TTC549 (cell line): ENCODE results near the gene SPO11.

Experiments used
- FAIRE-seq: peaks from 2 replicates; lab custom pipeline; 2012; peaks lifted over from hg19 to GRCh38; lab: Jason Lieb, UNC

SPO11 gene

DNA sequence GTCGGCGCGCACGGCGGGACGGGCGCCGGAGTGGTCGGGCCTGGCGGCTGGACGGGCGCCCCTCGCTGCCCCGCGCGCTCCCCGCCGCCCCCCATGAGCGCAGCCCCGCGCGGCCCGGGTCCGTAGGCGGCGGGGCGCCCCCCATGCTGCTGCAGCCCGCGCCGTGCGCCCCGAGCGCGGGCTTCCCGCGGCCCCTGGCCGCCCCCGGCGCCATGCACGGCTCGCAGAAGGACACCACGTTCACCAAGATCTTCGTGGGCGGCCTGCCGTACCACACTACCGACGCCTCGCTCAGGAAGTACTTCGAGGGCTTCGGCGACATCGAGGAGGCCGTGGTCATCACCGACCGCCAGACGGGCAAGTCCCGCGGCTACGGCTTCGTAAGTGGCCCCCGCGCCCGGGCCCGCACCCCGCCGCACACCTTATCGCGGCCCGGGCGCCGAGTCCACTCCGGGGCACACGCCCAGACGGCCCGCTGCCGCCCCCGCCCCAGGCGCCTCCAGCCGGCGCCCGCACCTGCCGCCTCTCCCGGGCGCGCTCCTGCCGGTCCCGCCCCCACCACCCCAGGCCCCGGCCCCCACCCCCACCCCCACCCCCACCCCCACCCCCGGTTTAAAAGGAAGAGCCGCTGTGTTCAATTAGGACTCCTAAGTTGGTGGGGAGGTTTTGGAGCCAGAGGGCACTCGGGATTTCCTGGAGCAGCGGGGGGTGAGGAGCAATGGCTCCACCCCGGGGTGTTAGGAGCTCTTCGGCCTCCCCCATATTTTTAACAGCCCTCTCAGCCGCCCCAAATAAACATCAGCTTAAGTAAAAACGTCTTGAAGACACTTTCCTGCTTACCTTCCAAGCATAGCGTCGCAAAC is 62.1 kb downstream of the SPO11 start:
- no peak for FAIRE-seq

DNA sequence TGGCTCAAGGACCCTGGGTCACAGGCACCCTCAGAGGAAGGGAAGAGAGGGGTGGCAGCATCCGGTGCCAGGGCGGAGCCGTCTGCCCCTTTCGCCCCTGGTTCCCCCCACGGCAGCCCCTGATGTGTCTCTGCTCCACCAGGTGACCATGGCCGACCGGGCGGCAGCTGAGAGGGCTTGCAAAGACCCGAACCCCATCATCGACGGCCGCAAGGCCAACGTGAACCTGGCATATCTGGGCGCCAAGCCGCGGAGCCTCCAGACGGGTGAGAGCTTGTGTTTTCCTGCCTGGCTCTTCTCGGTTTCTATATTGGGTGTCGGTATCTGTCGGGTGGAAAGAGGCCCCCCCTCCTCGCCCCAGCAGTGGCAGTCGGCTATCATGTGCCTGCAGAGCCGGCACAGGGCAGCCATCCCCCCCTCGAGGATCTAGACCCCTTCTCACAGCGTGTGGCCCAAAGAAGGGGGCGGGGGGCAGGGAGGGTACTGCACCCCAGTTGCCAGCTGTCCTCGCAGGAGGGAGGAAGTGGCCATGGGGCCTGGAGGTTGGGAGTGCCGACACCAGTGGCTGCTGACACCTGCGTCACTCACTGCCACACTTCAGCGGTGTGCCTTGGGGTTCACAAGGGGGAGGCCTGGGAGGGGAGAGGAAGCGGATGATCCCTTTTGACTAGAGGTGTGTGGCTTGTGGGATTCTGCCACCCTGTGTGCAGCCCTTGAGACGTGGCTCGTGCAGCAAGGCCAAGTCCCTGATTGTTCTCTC is 63.1 kb downstream of the SPO11 start:
- no peak for FAIRE-seq
